A549 (cell line): ENCODE data around the gene FUT3. TPM values are rescaled to one million over a fixed set of nuclear protein-coding genes. Genes with fewer than 3 reads are reported as not detected.
A peak's percentile ranks its signal among the peaks of the same experiment; 100 is the strongest.

Source experiments
- ATAC-seq, 2 experiments: fragments of 200-7000 bp in 1 of 2; fragments of >200 bp in 1 of 2; cut with Nextera tagmentation in 1 of 2; cut with Tn5 transposase in 1 of 2; 3 replicates each; pipeline versions ENCODE4 v1.8.0 to v1.9.1; 2018 to 2020; ENCODE audit warnings: mild to moderate bottlenecking in 1 of 2, moderate library complexity in 1 of 2
- CTCF ChIA-PET: fragments of 300-600 bp; sonication (Branson Sonifier 250); formaldehyde crosslinking; extraction: SDS; loops from one replicate; lab custom pipeline; 2021; ENCODE audit warnings: antibody characterized with exemption, inconsistent platforms; lab: Yijun Ruan, JAX
- POLR2A ChIA-PET: fragments of 350-600 bp; formaldehyde crosslinking; extraction: SDS; loops from one replicate; lab custom pipeline; 2021; ENCODE audit warnings: antibody characterized with exemption, inconsistent platforms; lab: Yijun Ruan, JAX
- DNase-seq, 2 experiments: peaks; one replicate each; pipeline versions ENCODE4 v3.0.0 to v3.0.0-alpha.2; 2011 to 2016; ENCODE audit warnings: low read depth in 1 of 2, low spot score in 1 of 2
- FAIRE-seq: peaks from 2 replicates; lab custom pipeline; 2011; peaks lifted over from hg19 to GRCh38; lab: Jason Lieb, UNC
- H3K27ac ChIP-seq, 2 experiments: fragments of >200 bp; sonication (Bioruptor Twin); formaldehyde crosslinking; 3 replicates each; pipeline ENCODE4 v1.5.1; 2016 to 2017
- H3K4me1 ChIP-seq: fragments of >200 bp; sonication (Bioruptor Twin); formaldehyde crosslinking; 3 replicates; pipeline ENCODE4 v1.6.1; 2016
- H3K4me2 ChIP-seq: fragments of >200 bp; sonication (Bioruptor Twin); formaldehyde crosslinking; 3 replicates; pipeline ENCODE4 v1.6.1; 2016
- H3K4me3 ChIP-seq: fragments of >200 bp; sonication (Bioruptor Twin); formaldehyde crosslinking; 3 replicates; pipeline ENCODE4 v1.5.1; 2016
- H3K9me3 ChIP-seq: fragments of >200 bp; sonication (Bioruptor Twin); formaldehyde crosslinking; 3 replicates; pipeline ENCODE4 v1.6.1; 2016
- ATOH8 ChIP-seq: fragments of 250-450 bp; sonication (Bioruptor Pico); IDR thresholded peaks from 2 replicates; pipeline ENCODE4 v1.5.0; 2020; ENCODE audit warnings: low read depth, mild to moderate bottlenecking, moderate library complexity
- BCL3 ChIP-seq: fragments of >200 bp; sonication (Bioruptor Twin); formaldehyde crosslinking; IDR thresholded peaks from 3 replicates; pipeline ENCODE4 v1.6.1; 2016
- BHLHE40 ChIP-seq: IDR thresholded peaks from 2 replicates; pipeline ENCODE4 v1.6.1; 2012; ENCODE audit warnings: low read depth, low read length, inconsistent platforms
- CBX8 ChIP-seq: fragments of 200-600 bp; sonication (generic); IDR thresholded peaks from 2 replicates; pipeline ENCODE4 v1.6.1; 2016
- CEBPB ChIP-seq, 2 experiments: fragments of >200 bp in 1 of 2; sonication (Bioruptor Twin) in 1 of 2; formaldehyde crosslinking in 1 of 2; IDR thresholded peaks; 2 replicates each; pipeline ENCODE4 v1.6.1; 2012 to 2016
- EP300 ChIP-seq, 2 experiments: fragments of >200 bp; sonication (Bioruptor Twin); formaldehyde crosslinking; IDR thresholded peaks; 2 replicates in 1 of 2; 3 replicates in 1 of 2; pipeline ENCODE4 v1.6.1; 2016 to 2017
- FOSB ChIP-seq: fragments of 250-450 bp; sonication (Bioruptor Pico); IDR thresholded peaks from 2 replicates; pipeline ENCODE4 v1.5.0; 2020; ENCODE audit warnings: mild to moderate bottlenecking, moderate library complexity
- FOSL2 ChIP-seq, 2 experiments: fragments of 450-650 bp in 1 of 2; fragments of >200 bp in 1 of 2; sonication (Bioruptor Twin) in 1 of 2; formaldehyde crosslinking; IDR thresholded peaks; 2 replicates each; pipeline versions ENCODE4 v1.5.0 to v1.6.1; 2016 to 2020; ENCODE audit warnings: mild to moderate bottlenecking in 1 of 2, moderate library complexity in 1 of 2
- HOXA7 ChIP-seq: fragments of 250-450 bp; sonication (Bioruptor Pico); IDR thresholded peaks from 2 replicates; pipeline ENCODE4 v1.5.0; 2020; ENCODE audit warnings: mild to moderate bottlenecking, moderate library complexity
- HOXB13 ChIP-seq: fragments of 250-450 bp; sonication (Bioruptor Pico); IDR thresholded peaks from 2 replicates; pipeline ENCODE4 v1.5.0; 2020; ENCODE audit warnings: low read depth, mild to moderate bottlenecking, moderate library complexity
- HOXB5 ChIP-seq: fragments of 250-450 bp; sonication (Bioruptor Pico); IDR thresholded peaks from 2 replicates; pipeline ENCODE4 v1.5.0; 2020; ENCODE audit warnings: mild to moderate bottlenecking, moderate library complexity
- MAFK ChIP-seq: fragments of 450-650 bp; IDR thresholded peaks from 2 replicates; pipeline ENCODE4 v1.6.1; 2014; ENCODE audit not compliant: partially characterized antibody
- POLR2A ChIP-seq: IDR thresholded peaks from 2 replicates; pipeline ENCODE4 v1.6.1; 2012; ENCODE audit warnings: mild to moderate bottlenecking, low read length
- POLR2AphosphoS2 ChIP-seq: conservative IDR thresholded peaks from 2 replicates; pipeline ENCODE4 v1.6.1; 2012; ENCODE audit warnings: low read length, improper control_type of control experiment, inconsistent platforms
- RAD21 ChIP-seq, 2 experiments: fragments of >200 bp in 1 of 2; sonication (Bioruptor Twin) in 1 of 2; formaldehyde crosslinking in 1 of 2; IDR thresholded peaks in 1 of 2; conservative IDR thresholded peaks in 1 of 2; 2 replicates in 1 of 2; 3 replicates in 1 of 2; pipeline ENCODE4 v1.6.1; 2012 to 2018; ENCODE audit warnings: inconsistent platforms in 1 of 2
- RFX5 ChIP-seq: fragments of 450-650 bp; IDR thresholded peaks from 2 replicates; pipeline ENCODE4 v1.7.1; 2014; ENCODE audit warnings: antibody characterized with exemption, mild to moderate bottlenecking, moderate library complexity
- SMC3 ChIP-seq: fragments of >200 bp; sonication (Bioruptor Twin); formaldehyde crosslinking; IDR thresholded peaks from 3 replicates; pipeline ENCODE4 v1.6.1; 2018; ENCODE audit warnings: inconsistent platforms
- TP53 ChIP-seq: fragments of 250-450 bp; sonication (Bioruptor Pico); IDR thresholded peaks from 2 replicates; pipeline ENCODE4 v1.5.0; 2021; ENCODE audit warnings: mild to moderate bottlenecking, moderate library complexity
- USF2 ChIP-seq: fragments of 450-650 bp; IDR thresholded peaks from 2 replicates; pipeline ENCODE4 v1.6.1; 2014; ENCODE audit warnings: antibody characterized with exemption
- ZC3H11A ChIP-seq: fragments of 450-650 bp; IDR thresholded peaks from 2 replicates; pipeline ENCODE4 v1.6.1; 2014; ENCODE audit warnings: antibody characterized with exemption, mild to moderate bottlenecking
- ZFP36 ChIP-seq: fragments of 450-650 bp; IDR thresholded peaks from 2 replicates; pipeline ENCODE4 v1.6.1; 2014; ENCODE audit warnings: borderline replicate concordance; ENCODE audit not compliant: partially characterized antibody
- ZNF302 ChIP-seq: fragments of 250-450 bp; sonication (Bioruptor Pico); IDR thresholded peaks from 2 replicates; pipeline ENCODE4 v1.9.0; 2021; ENCODE audit warnings: inconsistent platforms, mild to moderate bottlenecking, moderate library complexity
- WGBS: methylation state at CpG from one replicate; pipeline ENCODE4 v1.1.6; 2017; ENCODE audit errors: missing lambda C conversion rate; 5-methylcytosine and 5-hydroxymethylcytosine counted together
- polyA plus RNA-seq, 4 experiments: library from polyadenylated mRNA; depleted of rRNA in 3 of 4; stranded (reverse); fragments of >200 nt; fragmentation: RNase III in 1 of 4; extraction: RNeasy Plus Mini Kit Qiagen cat#74134 plus additional on column Dnase treatment in 1 of 4; gene quantifications; 2 replicates in 3 of 4; 3 replicates in 1 of 4; pipeline ENCODE4 v1.2.3, GENCODE V29; 2011 to 2017

FUT3 gene
- polyA plus RNA-seq, 2 of the 4 experiments (the other 2 are of a cell fraction) = 0.09 TPM

DNA sequence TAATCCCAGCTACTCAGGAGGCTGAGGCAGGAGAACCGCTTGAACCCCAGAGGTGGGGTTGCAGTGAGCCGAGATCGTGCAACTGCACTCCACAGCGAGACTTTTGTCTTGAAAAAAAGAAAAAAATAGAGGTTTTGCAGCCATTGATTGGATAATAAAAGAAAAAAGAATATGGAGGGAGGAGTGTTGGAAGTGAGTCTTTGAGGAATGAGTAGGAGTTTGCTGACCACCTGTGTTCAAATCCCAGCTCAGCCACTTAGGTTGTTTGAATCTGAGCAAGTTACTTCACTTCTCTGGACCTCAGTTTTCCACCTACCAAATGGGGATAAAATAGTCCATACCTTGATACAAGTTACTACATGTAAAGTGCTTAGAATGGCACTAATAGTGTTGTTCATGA is 40.1 kb downstream of the FUT3 start:
- ATAC-seq (no peak), FAIRE-seq (no peak), DNase-seq (no peak)
- Histone ChIP-seq H3K9me3 (no peaks in the 10 kb centered on the region), H3K4me1 (no peaks in the 10 kb centered on the region), H3K4me3 (no peak overlapping the region), H3K27ac (no peak overlapping the region), H3K4me2 (no peak overlapping the region)
- 85% methylated on average over 4 of the region's 4 CpGs for WGBS
- ChIA-PET POLR2A (no interaction called here), CTCF (interaction anchor here (1.8 to 3.2 kb wide), 4 partner anchors 10 to 81 kb away, joined by 4 to 15 read pairs (median 8); no protein-coding TSS in a partner anchor)
- TF ChIP-seq TP53 (CRISPR knock-in tag) = no peak
- no peak for TF ChIP-seq POLR2AphosphoS2
- no peak for TF ChIP-seq HOXA7 (CRISPR knock-in tag)
- no peak for TF ChIP-seq USF2
- TF ChIP-seq FOSB (CRISPR knock-in tag) = no peak
- no peak for TF ChIP-seq ATOH8 (CRISPR knock-in tag)
- TF ChIP-seq BHLHE40 = no peak
- no peak for TF ChIP-seq ZC3H11A
- TF ChIP-seq EP300 (IDR thresholded peaks at IDR 0.05) = no peak
- no peak for TF ChIP-seq ZFP36
- TF ChIP-seq ZNF302 (CRISPR knock-in tag) = no peak
- no peak for TF ChIP-seq CEBPB (IDR thresholded peaks at IDR 0.05)
- no peak for TF ChIP-seq HOXB5
- TF ChIP-seq BCL3 = no peak
- no peak for TF ChIP-seq HOXB13
- TF ChIP-seq SMC3 = no peak
- no peak for TF ChIP-seq RFX5

DNA sequence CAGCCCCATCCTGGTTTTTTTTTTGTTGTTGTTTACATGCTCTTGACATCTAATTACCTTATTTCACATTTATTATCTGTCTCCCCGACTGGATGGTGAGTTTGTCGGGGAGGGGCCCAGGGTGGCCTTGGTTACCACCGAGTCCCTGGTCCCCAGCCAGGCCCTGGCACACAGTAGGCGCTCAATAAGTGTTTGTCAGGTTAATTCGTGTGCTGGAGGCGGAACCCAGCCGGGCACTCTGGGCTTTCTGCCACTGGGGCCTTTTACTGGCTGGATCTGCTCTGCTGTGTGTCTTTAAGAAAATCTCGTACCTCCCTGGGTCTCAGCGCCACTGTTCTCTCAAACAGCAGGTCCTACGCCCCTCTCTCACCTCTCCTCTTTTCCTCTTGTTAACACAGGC is 41.8 kb downstream of the FUT3 start:
- ATAC-seq = no peak
- Histone ChIP-seq H3K9me3 (no peaks in the 10 kb centered on the region), H3K4me1 (peaks cover 6% of the 10 kb centered on the region; the same call in 2 of the 3 replicates), H3K27ac (peak overlapping the region; percentile 5 to 39; a peak in 1 of 6 replicates), H3K4me2 (no peak overlapping the region), H3K4me3 (no peak overlapping the region)
- ChIA-PET CTCF (interaction anchor here (0.7 to 3.5 kb wide), 3 partner anchors 14 to 82 kb away, joined by 3 to 25 read pairs (median 16); no protein-coding TSS in a partner anchor), POLR2A (interaction anchor here (0.7 to 0.9 kb wide), 2 partner anchors 18 to 214 kb away, joined by 4 to 6 read pairs; no protein-coding TSS in a partner anchor)
- no peak for DNase-seq
- 63% methylated on average over 10 of the region's 10 CpGs for WGBS
- TF ChIP-seq POLR2A = no peak
- FAIRE-seq = no peak

GRCh38 chr19:5809053-5809452 is 42.2 kb downstream of the FUT3 start:
- Histone ChIP-seq H3K4me1 (peaks cover 9% of the 10 kb centered on the region; the same call in 2 of the 3 replicates), H3K4me3 (no peak overlapping the region), H3K9me3 (no peaks in the 10 kb centered on the region), H3K27ac (peak overlapping the region; percentile 5 to 39; a peak in 1 of 6 replicates), H3K4me2 (no peak overlapping the region)
- ChIA-PET POLR2A (interaction anchor here (0.9 to 1.7 kb wide), 2 partner anchors 19 kb away, joined by 4 to 7 read pairs; no protein-coding TSS in a partner anchor), CTCF (interaction anchor here (0.6 to 3.5 kb wide), 5 partner anchors 11 to 82 kb away, joined by 3 to 25 read pairs (median 5); no protein-coding TSS in a partner anchor)
- DNase-seq = no peak
- WGBS = 76% methylated on average over 9 of the region's 9 CpGs
- no peak for FAIRE-seq
- no peak for ATAC-seq
- no peak for TF ChIP-seq RAD21 (conservative IDR thresholded peaks at IDR 0.05 in 1 of 2, IDR thresholded peaks at IDR 0.05 in 1 of 2)
- TF ChIP-seq CBX8 = no peak
- no peak for TF ChIP-seq MAFK
- TF ChIP-seq FOSL2 (IDR thresholded peaks at IDR 0.05) = no peak
- no peak for TF ChIP-seq FOSL2 (CRISPR knock-in tag; IDR thresholded peaks at IDR 0.05)
